Upper lobe of left lung (tissue), 6 donors: ENCODE results near the gene UBE2D3. TPM values are rescaled to one million over a fixed set of nuclear protein-coding genes. Genes with fewer than 3 reads are reported as not detected.

Experiments
- ATAC-seq, 2 donors: fragments of 200-7000 bp; cut with Tn5 transposase; one replicate each; pipeline ENCODE4 v1.9.1; 2022; ENCODE audit warnings: mild to moderate bottlenecking in 2 of 2, moderate library complexity in 2 of 2; ENCODE audit not compliant: low FRiP score in 2 of 2
- DNase-seq, 2 donors: peaks; one replicate each; pipeline ENCODE4 v3.0.0-alpha.2; 2019 to 2020
- H3K27ac ChIP-seq, 4 donors: fragments of 200-600 bp; sonication (generic); one replicate each; pipeline ENCODE4 v1.5.1; 2016 to 2019
- H3K27me3 ChIP-seq, 4 donors: fragments of 200-600 bp; sonication (generic); one replicate each; pipeline ENCODE4 v1.5.1; 2017 to 2019
- H3K36me3 ChIP-seq, 4 donors: fragments of 200-600 bp; sonication (generic); one replicate each; pipeline ENCODE4 v1.5.1; 2016 to 2019
- H3K4me1 ChIP-seq, 4 donors: fragments of 200-600 bp; sonication (generic); one replicate each; pipeline ENCODE4 v1.5.1; 2018 to 2019
- H3K4me3 ChIP-seq, 4 donors: fragments of 200-600 bp; sonication (generic); one replicate each; pipeline ENCODE4 v1.5.1; 2017 to 2019; ENCODE audit warnings: mild to moderate bottlenecking in 2 of 4, moderate library complexity in 1 of 4
- H3K9me3 ChIP-seq, 4 donors: fragments of 200-600 bp; sonication (generic); one replicate each; pipeline ENCODE4 v1.5.1; 2018 to 2019
- CTCF ChIP-seq, 6 experiments: fragments of 450-650 bp in 4 of 6; fragments of 200-600 bp in 2 of 6; sonication (generic) in 2 of 6; IDR thresholded peaks; one replicate each; pipeline ENCODE4 v1.5.1; 2016 to 2019; ENCODE audit warnings: antibody characterized with exemption in 6 of 6
- EP300 ChIP-seq, 4 donors: sonication (generic); formaldehyde crosslinking; IDR thresholded peaks; one replicate each; pipeline ENCODE4 v1.5.1; 2017; ENCODE audit warnings: antibody characterized with exemption in 4 of 4, control low read depth in 2 of 4
- POLR2A ChIP-seq, 4 donors: fragments of 450-650 bp; IDR thresholded peaks; one replicate each; pipeline ENCODE4 v1.5.1; 2016 to 2017; ENCODE audit warnings: antibody characterized with exemption in 4 of 4, mild to moderate bottlenecking in 2 of 4
- POLR2AphosphoS5 ChIP-seq, 2 donors: sonication (generic); formaldehyde crosslinking; IDR thresholded peaks; one replicate each; pipeline ENCODE4 v1.5.1; 2017; ENCODE audit warnings: antibody characterized with exemption in 2 of 2
- WGBS, 2 donors: methylation state at CpG; one replicate each; pipeline ENCODE4 v1.1.5; 2017 to 2018; 5-methylcytosine and 5-hydroxymethylcytosine counted together
- total RNA-seq, 6 donors: library from RNA; depleted of rRNA in 4 of 6; stranded (reverse); fragments of >200 nt in 4 of 6; gene quantifications; one replicate each; pipeline versions ENCODE4 v1.1.0 to v1.2.1, GENCODE V29; 2016 to 2021
- donor health status: DM: no; HTN: no; CAD: no; lungs with moderate emphysema.
- donor health status: DM: no; HTN: yes; CAD: no; lungs with severe emphysema.

UBE2D3 gene
- total RNA-seq, 6 donors from 2014 or later = 215 to 376 (median 317) TPM

DNA sequence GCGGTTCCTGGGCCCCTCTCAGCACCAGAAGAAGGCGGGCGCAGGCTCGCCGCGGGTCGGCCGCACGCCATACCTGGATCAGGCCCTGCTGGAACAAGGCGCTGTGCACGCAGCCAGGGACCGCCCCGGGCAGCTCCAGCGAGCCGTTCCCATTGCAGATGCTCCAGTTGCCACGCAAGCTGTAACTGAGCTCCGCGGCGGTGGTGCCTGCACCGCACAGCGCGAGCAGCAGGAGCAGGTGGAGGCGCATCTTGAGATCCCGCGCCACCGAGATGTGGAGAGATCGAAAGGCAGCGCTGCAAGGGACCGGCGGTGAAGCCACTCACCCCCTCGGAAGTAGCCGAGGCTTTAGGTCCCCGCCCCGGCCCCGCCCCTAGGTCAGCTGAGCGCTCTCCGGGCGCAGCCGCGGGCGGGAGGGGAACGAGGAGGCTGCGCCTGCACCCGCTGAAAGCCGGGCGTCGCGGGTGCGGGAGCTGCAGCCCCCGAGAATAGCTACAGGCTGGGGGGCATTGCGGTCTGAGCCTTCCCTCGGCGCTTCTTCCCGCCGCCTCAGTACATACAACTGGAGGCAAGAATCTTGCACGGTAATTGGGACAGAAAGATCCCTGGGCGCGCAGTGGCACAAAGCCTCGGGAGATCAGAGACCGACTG is 66.6 kb downstream of the UBE2D3 start, which contains the start of gene MANBA:
MANBA (minus strand) TSS at position 324 of the 651 bp plus-strand sequence; CDS start at position 250, 74 bp downstream.
- Histone ChIP-seq H3K36me3 (no peaks in the 10 kb centered on the region), H3K27ac (peak within 1 kb of the TSS; percentile 91 to 96 (median 92)), H3K4me1 (peaks cover 3 to 32% (median 17%) of the 10 kb centered on the region in 4 donors), H3K9me3 (no peaks in the 10 kb centered on the region), H3K27me3 (no peaks in the 10 kb centered on the region), H3K4me3 (peak within 1 kb of the TSS; percentile 68 to 88 (median 71))
- 0% methylated on average over 5 to 56 of the region's 60 CpGs for WGBS, 2 donors
- ATAC-seq (peak; percentile 98), DNase-seq (peak; percentile 91 to 97)
- peak in 3 of 4 donors; percentile 73 to 93 (median 80) for TF ChIP-seq POLR2A (IDR thresholded peaks at IDR 0.05)
- no peak for TF ChIP-seq CTCF (IDR thresholded peaks at IDR 0.05)
- peak; percentile 74 to 87 for TF ChIP-seq POLR2AphosphoS5 (IDR thresholded peaks at IDR 0.05)
- TF ChIP-seq EP300 (IDR thresholded peaks at IDR 0.05) = peak in 1 of 4 donors; percentile 27

DNA sequence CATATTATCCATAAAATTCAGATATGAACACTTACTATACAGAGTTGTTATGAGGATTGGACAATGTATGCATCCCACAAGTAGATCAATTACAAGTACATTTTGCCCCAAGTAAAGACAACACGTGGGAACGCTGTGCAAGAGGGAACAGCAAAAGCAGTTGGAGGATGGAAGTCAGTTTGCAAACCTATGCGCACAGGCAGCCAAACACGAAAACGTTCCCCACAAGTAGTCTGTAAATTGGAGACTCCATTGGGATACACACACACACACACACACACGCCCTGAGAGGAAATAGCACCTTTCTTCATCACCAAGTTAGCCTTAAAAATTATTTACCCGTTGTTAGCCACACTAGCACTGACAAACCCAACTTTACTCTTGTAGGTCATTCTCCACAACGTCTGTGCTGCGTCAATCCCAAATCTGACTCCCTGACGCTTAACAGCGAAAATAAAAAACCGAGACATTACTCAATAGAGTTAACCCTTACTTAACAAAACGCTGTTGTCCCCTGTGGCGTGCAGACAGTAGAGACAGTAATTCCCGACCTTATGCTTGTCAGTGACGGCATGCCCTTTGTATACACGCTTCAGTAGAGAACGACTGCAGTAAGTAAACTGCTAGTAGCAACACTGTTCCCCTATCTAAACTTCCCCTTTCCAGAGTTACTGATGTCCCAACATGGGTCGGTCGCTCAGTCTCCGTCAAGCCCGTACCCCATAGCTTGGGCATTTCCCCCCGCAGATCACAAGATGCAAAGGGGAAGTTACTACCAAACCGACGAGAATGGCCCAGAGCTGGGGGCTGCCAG is 67.3 kb downstream of the UBE2D3 start:
- peak overlapping the region; percentile 91 to 96 (median 92) for H3K27ac ChIP-seq
- H3K27me3 ChIP-seq = no peaks in the 10 kb centered on the region
- H3K9me3 ChIP-seq = no peaks in the 10 kb centered on the region
- TF ChIP-seq EP300 (IDR thresholded peaks at IDR 0.05) = peak in 3 of 4 donors; percentile 43 to 79 (median 60)
- TF ChIP-seq POLR2A (IDR thresholded peaks at IDR 0.05) = no peak
- peak in 1 of 2 donors; percentile 34 for TF ChIP-seq POLR2AphosphoS5 (IDR thresholded peaks at IDR 0.05)
- peak in 1 of 6 experiments; percentile 9 for TF ChIP-seq CTCF (IDR thresholded peaks at IDR 0.05)
- H3K4me1 ChIP-seq = peaks cover 3 to 32% (median 17%) of the 10 kb centered on the region in 4 donors
- peak overlapping the region; percentile 68 to 88 (median 71) for H3K4me3 ChIP-seq
- ATAC-seq (peak; percentile 85 to 87), DNase-seq (peak in 1 of 2 donors; percentile 76)
- no peaks in the 10 kb centered on the region for H3K36me3 ChIP-seq
- WGBS, 2 donors = 2 to 3% methylated on average over 25 of the region's 25 CpGs

- DNase-seq = no peak
- Histone ChIP-seq H3K4me3 (no peak overlapping the region), H3K27ac (peak overlapping the region; percentile 91 to 96 (median 92)), H3K9me3 (no peaks in the 10 kb centered on the region), H3K4me1 (peaks cover 3 to 32% (median 17%) of the 10 kb centered on the region in 4 donors), H3K36me3 (no peaks in the 10 kb centered on the region), H3K27me3 (no peaks in the 10 kb centered on the region)
- TF ChIP-seq POLR2A (IDR thresholded peaks at IDR 0.05) (peak in 1 of 4 donors; percentile 33), CTCF (IDR thresholded peaks at IDR 0.05) (no peak), EP300 (IDR thresholded peaks at IDR 0.05) (no peak), POLR2AphosphoS5 (IDR thresholded peaks at IDR 0.05) (no peak)
- no peak for ATAC-seq
- 80 to 82% methylated on average over 11 of the region's 11 CpGs for whole genome bisulfite sequencing, 2 donors
These were observed 68.8 kb downstream of the UBE2D3 start for GRCh38 chr4:102758241-102759160.

DNA sequence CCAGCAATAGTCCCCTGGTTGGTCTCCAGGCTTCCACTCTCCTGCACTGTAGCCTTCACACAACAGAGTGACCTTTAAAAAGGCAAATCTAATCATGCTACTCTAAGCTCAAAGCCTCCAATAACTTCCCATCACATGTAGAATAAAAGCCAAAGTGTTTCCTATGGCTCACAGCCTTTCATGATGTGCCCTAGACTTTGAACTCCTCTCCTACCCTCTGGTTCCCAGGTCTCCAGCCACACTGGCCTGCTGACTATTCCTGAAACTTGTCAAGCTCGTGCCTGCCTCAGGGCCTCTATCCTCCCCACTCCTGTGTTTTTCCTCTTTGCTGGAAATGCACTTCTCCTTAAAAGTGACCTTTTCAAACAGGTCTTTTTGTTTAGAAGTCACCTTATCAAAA is 69.7 kb downstream of the UBE2D3 start:
- ATAC-seq (no peak), DNase-seq (no peak)
- H3K9me3 ChIP-seq = no peaks in the 10 kb centered on the region
- H3K36me3 ChIP-seq = no peaks in the 10 kb centered on the region
- TF ChIP-seq POLR2A (IDR thresholded peaks at IDR 0.05) = no peak
- no peak for TF ChIP-seq CTCF (IDR thresholded peaks at IDR 0.05)
- TF ChIP-seq POLR2AphosphoS5 (IDR thresholded peaks at IDR 0.05) = no peak
- no peak for TF ChIP-seq EP300 (IDR thresholded peaks at IDR 0.05)
- H3K27me3 ChIP-seq = no peaks in the 10 kb centered on the region
- H3K4me1 ChIP-seq = peaks cover 3 to 32% (median 17%) of the 10 kb centered on the region in 4 donors
- peak overlapping the region in 3 of 4 donors; percentile 1 to 51 (median 46) for H3K27ac ChIP-seq
- H3K4me3 ChIP-seq = no peak overlapping the region
- WGBS, 2 donors = 61 to 69% methylated on average over 1 of the region's 1 CpG
